K562 (cell line): ENCODE data around the gene FITM1. TPM values are rescaled to one million over a fixed set of nuclear protein-coding genes. Genes with fewer than 3 reads are reported as not detected.

Experiments
- ETV6 ChIP-seq, 3 experiments: fragments of 150-350 bp in 1 of 3; sonication (generic) in 1 of 3; formaldehyde crosslinking in 1 of 3; IDR thresholded peaks; 2 replicates each; pipeline versions ENCODE4 v1.6.1 to v1.8.0; 2014 to 2022; ENCODE audit warnings: borderline replicate concordance in 2 of 3, low read depth in 2 of 3, antibody characterized with exemption in 1 of 3, low read length in 1 of 3, mild to moderate bottlenecking in 1 of 3, missing genetic modification reagents in 1 of 3
- FOXJ2 ChIP-seq: fragments of 200-800 bp; sonication (Bioruptor generic); IDR thresholded peaks from 2 replicates; pipeline ENCODE4 v1.6.1; 2016; ENCODE audit warnings: missing genetic modification characterization, missing compliant biosample characterization
- GATAD2B ChIP-seq: fragments of 450-650 bp; IDR thresholded peaks from 2 replicates; pipeline ENCODE4 v1.6.1; 2017; ENCODE audit warnings: mild to moderate bottlenecking, borderline replicate concordance
- HMBOX1 ChIP-seq: sonication (generic); IDR thresholded peaks from 2 replicates; pipeline ENCODE4 v1.6.1; 2016
- KLF16 ChIP-seq: IDR thresholded peaks from 2 replicates; pipeline ENCODE4 v1.6.1; 2016; ENCODE audit warnings: antibody characterized with exemption
- NBN ChIP-seq: fragments of 450-650 bp; IDR thresholded peaks from 2 replicates; pipeline ENCODE4 v1.6.1; 2016; ENCODE audit warnings: low read depth, mild to moderate bottlenecking
- PTBP1 ChIP-seq: fragments of 200-400 bp; formaldehyde crosslinking; IDR thresholded peaks from 2 replicates; pipeline ENCODE4 v1.6.1; 2017; ENCODE audit warnings: low read depth, low read length
- SNAPC5 ChIP-seq: fragments of 250-450 bp; sonication (Bioruptor Pico); IDR thresholded peaks from 2 replicates; pipeline ENCODE4 v1.8.0; 2021; ENCODE audit warnings: moderate library complexity, mild to moderate bottlenecking, inconsistent platforms
- ZBTB5 ChIP-seq: fragments of 450-650 bp; IDR thresholded peaks from 2 replicates; pipeline ENCODE4 v1.6.1; 2017; ENCODE audit warnings: antibody characterized with exemption
- ZFP1 ChIP-seq: fragments of 450-650 bp; formaldehyde crosslinking; IDR thresholded peaks from 2 replicates; pipeline ENCODE4 v1.4.0; 2020; ENCODE audit warnings: mild to moderate bottlenecking, mixed read lengths
- ZNF695 ChIP-seq: fragments of 450-650 bp; formaldehyde crosslinking; IDR thresholded peaks from 2 replicates; pipeline ENCODE4 v1.4.0; 2020; ENCODE audit warnings: mild to moderate bottlenecking, moderate library complexity
- ZZZ3 ChIP-seq: fragments of 450-650 bp; IDR thresholded peaks from 2 replicates; pipeline ENCODE4 v1.6.1; 2016; ENCODE audit warnings: antibody characterized with exemption, mild to moderate bottlenecking, moderate library complexity
- polyA plus RNA-seq, 8 experiments: library from polyadenylated mRNA; depleted of rRNA in 4 of 8; stranded (reverse) in 5 of 8; unstranded in 3 of 8; fragments of >200 nt; fragmentation: Nextera tagmentation in 2 of 8; fragmentation: Illumina TruSeq in 1 of 8; extraction: Ambion mirVana in 2 of 8; extraction: Trizol in 1 of 8; gene quantifications; 2 replicates each; pipeline versions ENCODE4 v1.2.1 to v1.2.3, GENCODE V29; 2011 to 2014; ENCODE audit warnings: inconsistent platforms in 1 of 8, missing spikeins in 1 of 8
- total RNA-seq, 7 experiments: library from RNA; depleted of rRNA in 6 of 7; stranded (reverse); fragments of >200 nt in 6 of 7; fragmentation: Illumina TruSeq in 2 of 7; extraction: Trizol in 2 of 7; gene quantifications; 2 replicates each; pipeline versions ENCODE4 v1.2.1 to v1.2.3, GENCODE V29; 2011 to 2021; ENCODE audit warnings: low replicate concordance in 1 of 7
- TF ChIP-seq, protein P1 (sequence below): sonication (generic); formaldehyde crosslinking; IDR thresholded peaks from 2 replicates; pipeline ENCODE4 v1.8.0; 2023; ENCODE audit warnings: missing genetic modification reagents, mild to moderate bottlenecking, borderline replicate concordance
- TF ChIP-seq, protein P2 (sequence below): fragments of 250-450 bp; sonication (Bioruptor Pico); IDR thresholded peaks from 2 replicates; pipeline ENCODE4 v1.8.0; 2022; ENCODE audit warnings: inconsistent platforms
- TF ChIP-seq, protein P3 (sequence below): fragments of 450-650 bp; formaldehyde crosslinking; IDR thresholded peaks from 2 replicates; pipeline ENCODE4 v1.4.0; 2022; ENCODE audit warnings: mild to moderate bottlenecking, moderate library complexity

Gene FITM1
- total and polyA plus RNA-seq, 9 of the 15 experiments (the other 6 are each of a cell fraction or from before 2014, with no cell fraction given) = 0.09 to 0.20 TPM; not detected in 7

DNA sequence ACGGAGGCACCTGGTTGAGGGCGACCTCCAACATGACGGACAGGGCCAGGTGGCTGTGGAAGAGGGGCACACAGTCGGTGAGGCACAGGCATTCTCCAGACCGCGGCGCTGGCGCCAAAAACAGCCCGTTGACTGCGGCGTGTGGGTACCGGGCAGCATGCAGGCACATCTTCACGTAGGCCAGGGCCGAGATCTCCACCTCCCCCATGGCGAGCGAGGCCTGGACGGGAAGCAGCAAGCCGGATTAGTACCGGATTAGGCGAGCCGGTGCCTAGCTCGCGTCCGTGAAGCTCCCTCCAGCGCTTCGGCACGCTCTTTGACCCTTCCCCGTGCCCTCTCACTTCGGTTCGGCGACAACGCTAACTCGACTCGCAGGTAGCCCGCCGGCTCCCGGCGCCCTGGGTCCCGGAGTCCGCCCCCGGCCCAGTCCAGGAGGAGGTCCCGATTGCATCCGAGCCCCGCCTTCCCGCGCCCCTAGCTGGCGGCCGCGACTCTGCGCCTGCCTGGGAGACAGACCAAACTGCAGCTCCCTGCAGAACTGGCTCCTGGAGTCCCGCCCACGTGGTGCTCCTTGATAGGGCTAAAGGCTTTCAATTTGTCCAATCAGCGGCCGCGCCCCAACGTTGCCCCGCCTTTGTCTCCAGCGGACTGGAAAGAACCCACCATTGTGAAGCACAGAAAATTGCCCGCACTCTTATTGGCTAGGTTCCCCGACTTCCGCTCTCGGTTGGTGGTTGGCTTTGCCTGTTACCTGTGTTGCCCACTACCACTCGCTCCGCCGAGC lies 10.8 kb downstream of the FITM1 start, which contains the start of gene EMC9 (continued):
- TF ChIP-seq, protein P1, sequence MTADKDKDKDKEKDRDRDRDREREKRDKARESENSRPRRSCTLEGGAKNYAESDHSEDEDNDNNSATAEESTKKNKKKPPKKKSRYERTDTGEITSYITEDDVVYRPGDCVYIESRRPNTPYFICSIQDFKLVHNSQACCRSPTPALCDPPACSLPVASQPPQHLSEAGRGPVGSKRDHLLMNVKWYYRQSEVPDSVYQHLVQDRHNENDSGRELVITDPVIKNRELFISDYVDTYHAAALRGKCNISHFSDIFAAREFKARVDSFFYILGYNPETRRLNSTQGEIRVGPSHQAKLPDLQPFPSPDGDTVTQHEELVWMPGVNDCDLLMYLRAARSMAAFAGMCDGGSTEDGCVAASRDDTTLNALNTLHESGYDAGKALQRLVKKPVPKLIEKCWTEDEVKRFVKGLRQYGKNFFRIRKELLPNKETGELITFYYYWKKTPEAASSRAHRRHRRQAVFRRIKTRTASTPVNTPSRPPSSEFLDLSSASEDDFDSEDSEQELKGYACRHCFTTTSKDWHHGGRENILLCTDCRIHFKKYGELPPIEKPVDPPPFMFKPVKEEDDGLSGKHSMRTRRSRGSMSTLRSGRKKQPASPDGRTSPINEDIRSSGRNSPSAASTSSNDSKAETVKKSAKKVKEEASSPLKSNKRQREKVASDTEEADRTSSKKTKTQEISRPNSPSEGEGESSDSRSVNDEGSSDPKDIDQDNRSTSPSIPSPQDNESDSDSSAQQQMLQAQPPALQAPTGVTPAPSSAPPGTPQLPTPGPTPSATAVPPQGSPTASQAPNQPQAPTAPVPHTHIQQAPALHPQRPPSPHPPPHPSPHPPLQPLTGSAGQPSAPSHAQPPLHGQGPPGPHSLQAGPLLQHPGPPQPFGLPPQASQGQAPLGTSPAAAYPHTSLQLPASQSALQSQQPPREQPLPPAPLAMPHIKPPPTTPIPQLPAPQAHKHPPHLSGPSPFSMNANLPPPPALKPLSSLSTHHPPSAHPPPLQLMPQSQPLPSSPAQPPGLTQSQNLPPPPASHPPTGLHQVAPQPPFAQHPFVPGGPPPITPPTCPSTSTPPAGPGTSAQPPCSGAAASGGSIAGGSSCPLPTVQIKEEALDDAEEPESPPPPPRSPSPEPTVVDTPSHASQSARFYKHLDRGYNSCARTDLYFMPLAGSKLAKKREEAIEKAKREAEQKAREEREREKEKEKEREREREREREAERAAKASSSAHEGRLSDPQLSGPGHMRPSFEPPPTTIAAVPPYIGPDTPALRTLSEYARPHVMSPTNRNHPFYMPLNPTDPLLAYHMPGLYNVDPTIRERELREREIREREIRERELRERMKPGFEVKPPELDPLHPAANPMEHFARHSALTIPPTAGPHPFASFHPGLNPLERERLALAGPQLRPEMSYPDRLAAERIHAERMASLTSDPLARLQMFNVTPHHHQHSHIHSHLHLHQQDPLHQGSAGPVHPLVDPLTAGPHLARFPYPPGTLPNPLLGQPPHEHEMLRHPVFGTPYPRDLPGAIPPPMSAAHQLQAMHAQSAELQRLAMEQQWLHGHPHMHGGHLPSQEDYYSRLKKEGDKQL (CRISPR knock-in tag) = no peak
- TF ChIP-seq GATAD2B (no peak), HMBOX1 (no peak), ETV6 (IDR thresholded peaks at IDR 0.05; ENCODE audit: borderline replicate concordance in 1 of 2, low read depth in 2 of 2, low read length in 1 of 2) (no peak), ETV6 (CRISPR knock-in tag; IDR thresholded peaks at IDR 0.05; ENCODE audit: borderline replicate concordance) (no peak), PTBP1 (no peak), FOXJ2 (tag) (peak; percentile 47; the same call in 1 of the 2 replicates), ZFP1 (no peak), NBN (no peak), ZBTB5 (peak; percentile 98), KLF16 (no peak), ZZZ3 (no peak), SNAPC5 (CRISPR knock-in tag) (no peak), ZNF695 (CRISPR knock-in tag) (no peak)
- TF ChIP-seq, protein P2, sequence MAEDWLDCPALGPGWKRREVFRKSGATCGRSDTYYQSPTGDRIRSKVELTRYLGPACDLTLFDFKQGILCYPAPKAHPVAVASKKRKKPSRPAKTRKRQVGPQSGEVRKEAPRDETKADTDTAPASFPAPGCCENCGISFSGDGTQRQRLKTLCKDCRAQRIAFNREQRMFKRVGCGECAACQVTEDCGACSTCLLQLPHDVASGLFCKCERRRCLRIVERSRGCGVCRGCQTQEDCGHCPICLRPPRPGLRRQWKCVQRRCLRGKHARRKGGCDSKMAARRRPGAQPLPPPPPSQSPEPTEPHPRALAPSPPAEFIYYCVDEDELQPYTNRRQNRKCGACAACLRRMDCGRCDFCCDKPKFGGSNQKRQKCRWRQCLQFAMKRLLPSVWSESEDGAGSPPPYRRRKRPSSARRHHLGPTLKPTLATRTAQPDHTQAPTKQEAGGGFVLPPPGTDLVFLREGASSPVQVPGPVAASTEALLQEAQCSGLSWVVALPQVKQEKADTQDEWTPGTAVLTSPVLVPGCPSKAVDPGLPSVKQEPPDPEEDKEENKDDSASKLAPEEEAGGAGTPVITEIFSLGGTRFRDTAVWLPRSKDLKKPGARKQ (CRISPR knock-in tag) = no peak
- TF ChIP-seq, protein P3, sequence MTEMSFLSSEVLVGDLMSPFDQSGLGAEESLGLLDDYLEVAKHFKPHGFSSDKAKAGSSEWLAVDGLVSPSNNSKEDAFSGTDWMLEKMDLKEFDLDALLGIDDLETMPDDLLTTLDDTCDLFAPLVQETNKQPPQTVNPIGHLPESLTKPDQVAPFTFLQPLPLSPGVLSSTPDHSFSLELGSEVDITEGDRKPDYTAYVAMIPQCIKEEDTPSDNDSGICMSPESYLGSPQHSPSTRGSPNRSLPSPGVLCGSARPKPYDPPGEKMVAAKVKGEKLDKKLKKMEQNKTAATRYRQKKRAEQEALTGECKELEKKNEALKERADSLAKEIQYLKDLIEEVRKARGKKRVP (CRISPR knock-in tag) = no peak
